22Rv1 (cell line): ENCODE results near the gene CAV3.

Source experiments
- ZFX ChIP-seq: fragments of 450-650 bp; IDR thresholded peaks from 2 replicates; pipeline ENCODE4 v1.6.1; 2017; ENCODE audit warnings: antibody characterized with exemption, borderline replicate concordance
- TF ChIP-seq, protein P1 (sequence below): fragments of 450-650 bp; IDR thresholded peaks from 2 replicates; pipeline ENCODE4 v1.5.1; 2017; ENCODE audit warnings: mild to moderate bottlenecking

DNA sequence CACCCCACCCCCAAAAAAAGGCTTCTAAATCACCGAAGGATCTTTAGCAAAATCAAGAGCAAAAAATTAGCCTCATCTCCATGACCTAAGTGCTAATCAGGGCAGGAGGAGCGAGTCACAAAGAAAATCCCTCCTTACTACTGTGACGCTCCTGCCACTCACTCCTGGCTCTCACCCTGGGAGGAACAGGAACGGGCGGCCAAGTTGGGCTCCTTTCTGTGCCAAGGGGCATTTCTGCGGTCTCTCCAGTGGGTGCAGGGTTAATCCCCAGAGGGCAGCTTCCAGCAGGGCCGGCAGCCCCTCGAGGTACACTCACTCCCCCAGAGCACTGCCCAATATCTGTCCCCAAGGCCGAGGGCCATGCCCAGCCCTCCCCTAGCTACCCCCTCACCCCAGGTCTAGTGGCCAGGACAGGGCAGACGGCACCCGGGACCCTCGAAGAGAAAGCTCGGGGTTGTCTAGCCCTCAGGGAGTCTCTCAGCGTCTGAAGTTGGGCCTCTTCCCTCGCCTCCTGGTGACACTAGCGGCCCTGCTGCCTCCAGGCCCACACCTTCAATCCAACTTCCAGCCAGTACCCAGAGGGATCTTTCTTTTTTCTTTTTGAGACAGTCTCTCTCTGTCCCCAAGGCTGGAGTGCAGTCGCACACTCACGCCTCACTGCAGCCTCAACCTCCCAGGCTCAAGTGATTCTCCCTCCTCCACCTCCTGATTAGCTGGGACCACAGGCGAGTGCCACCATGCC, 706 bp downstream of the CAV3 start:
- TF ChIP-seq, protein P1, sequence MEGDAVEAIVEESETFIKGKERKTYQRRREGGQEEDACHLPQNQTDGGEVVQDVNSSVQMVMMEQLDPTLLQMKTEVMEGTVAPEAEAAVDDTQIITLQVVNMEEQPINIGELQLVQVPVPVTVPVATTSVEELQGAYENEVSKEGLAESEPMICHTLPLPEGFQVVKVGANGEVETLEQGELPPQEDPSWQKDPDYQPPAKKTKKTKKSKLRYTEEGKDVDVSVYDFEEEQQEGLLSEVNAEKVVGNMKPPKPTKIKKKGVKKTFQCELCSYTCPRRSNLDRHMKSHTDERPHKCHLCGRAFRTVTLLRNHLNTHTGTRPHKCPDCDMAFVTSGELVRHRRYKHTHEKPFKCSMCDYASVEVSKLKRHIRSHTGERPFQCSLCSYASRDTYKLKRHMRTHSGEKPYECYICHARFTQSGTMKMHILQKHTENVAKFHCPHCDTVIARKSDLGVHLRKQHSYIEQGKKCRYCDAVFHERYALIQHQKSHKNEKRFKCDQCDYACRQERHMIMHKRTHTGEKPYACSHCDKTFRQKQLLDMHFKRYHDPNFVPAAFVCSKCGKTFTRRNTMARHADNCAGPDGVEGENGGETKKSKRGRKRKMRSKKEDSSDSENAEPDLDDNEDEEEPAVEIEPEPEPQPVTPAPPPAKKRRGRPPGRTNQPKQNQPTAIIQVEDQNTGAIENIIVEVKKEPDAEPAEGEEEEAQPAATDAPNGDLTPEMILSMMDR: no peak
- TF ChIP-seq ZFX: no peak
